WTC11 (cell line): ENCODE data around the gene EMC6. TPM values are rescaled to one million over a fixed set of nuclear protein-coding genes. Genes with fewer than 3 reads are reported as not detected.

Source experiments
- ATAC-seq: fragments of 200-7000 bp; cut with Tn5 transposase; 2 replicates; pipeline ENCODE4 v1.10.0; 2021; ENCODE audit warnings: mild to moderate bottlenecking, moderate library complexity
- CTCF ChIA-PET: fragments of 300-600 bp; sonication (Branson Sonifier 250); formaldehyde crosslinking; loops from one replicate; lab custom pipeline; 2021; ENCODE audit warnings: antibody characterized with exemption; lab: Charles Lee
- POLR2A ChIA-PET: fragments of 350-600 bp; sonication (Branson Sonifier 250); formaldehyde crosslinking; loops from one replicate; lab custom pipeline; 2021; ENCODE audit warnings: antibody characterized with exemption; lab: Charles Lee
- DNase-seq: peaks from one replicate; pipeline ENCODE4 v3.0.0; 2021; ENCODE audit warnings: low spot score
- H3K27ac Mint-ChIP-seq: 2 replicates; pipeline ENCODE4 v1.8.0; 2021; ENCODE audit warnings: mixed read lengths
- H3K27me3 Mint-ChIP-seq: 2 replicates; pipeline ENCODE4 v1.8.0; 2021; ENCODE audit warnings: low read depth, mild to moderate bottlenecking, moderate library complexity, mixed read lengths
- H3K36me3 Mint-ChIP-seq: 2 replicates; pipeline ENCODE4 v1.8.0; 2021; ENCODE audit warnings: mixed read lengths
- H3K4me1 Mint-ChIP-seq: 2 replicates; pipeline ENCODE4 v1.8.0; 2022; ENCODE audit warnings: mixed read lengths
- H3K4me3 Mint-ChIP-seq: 2 replicates; pipeline ENCODE4 v1.8.0; 2021; ENCODE audit warnings: mild to moderate bottlenecking, moderate library complexity, mixed read lengths
- H3K9me3 Mint-ChIP-seq: 2 replicates; pipeline ENCODE4 v1.8.0; 2021; ENCODE audit warnings: mixed read lengths
- ATF3 ChIP-seq: sonication (generic); formaldehyde crosslinking; conservative IDR thresholded peaks from 2 replicates; pipeline ENCODE4 v1.8.1; 2022; ENCODE audit warnings: mild to moderate bottlenecking, missing genetic modification reagents
- ATF6 ChIP-seq: sonication (generic); formaldehyde crosslinking; IDR thresholded peaks from 2 replicates; pipeline ENCODE4 v1.8.1; 2023; ENCODE audit warnings: mild to moderate bottlenecking, missing genetic modification reagents
- CBFB ChIP-seq: sonication (generic); formaldehyde crosslinking; IDR thresholded peaks from 2 replicates; pipeline ENCODE4 v1.8.1; 2022; ENCODE audit warnings: mild to moderate bottlenecking, low read depth, missing genetic modification reagents
- CREM ChIP-seq: sonication (generic); formaldehyde crosslinking; IDR thresholded peaks from 2 replicates; pipeline ENCODE4 v1.8.1; 2022; ENCODE audit warnings: mild to moderate bottlenecking, missing genetic modification reagents, moderate library complexity
- FOXJ3 ChIP-seq: sonication (generic); formaldehyde crosslinking; IDR thresholded peaks from 2 replicates; pipeline ENCODE4 v1.9.0; 2021; ENCODE audit warnings: missing genetic modification reagents, mild to moderate bottlenecking, borderline replicate concordance
- KAT7 ChIP-seq: sonication (generic); formaldehyde crosslinking; IDR thresholded peaks from 2 replicates; pipeline ENCODE4 v1.8.1; 2023; ENCODE audit warnings: missing genetic modification reagents, mild to moderate bottlenecking, borderline replicate concordance
- TCF7 ChIP-seq: sonication (generic); formaldehyde crosslinking; IDR thresholded peaks from 2 replicates; pipeline ENCODE4 v1.8.0; 2022; ENCODE audit warnings: mild to moderate bottlenecking, low read depth, missing genetic modification reagents, moderate library complexity
- ZBTB43 ChIP-seq: sonication (generic); formaldehyde crosslinking; IDR thresholded peaks from 2 replicates; pipeline ENCODE4 v1.8.1; 2023; ENCODE audit warnings: mild to moderate bottlenecking, missing genetic modification reagents
- total RNA-seq: library from RNA; stranded (reverse); gene quantifications from 3 replicates; pipeline ENCODE4 v1.2.3, GENCODE V29; 2021
- TF ChIP-seq, protein P1 (sequence below): sonication (generic); formaldehyde crosslinking; IDR thresholded peaks from 2 replicates; pipeline ENCODE4 v1.8.1; 2023; ENCODE audit warnings: mild to moderate bottlenecking, missing genetic modification reagents, moderate library complexity
- TF ChIP-seq, protein P2 (sequence below): sonication (generic); formaldehyde crosslinking; IDR thresholded peaks from 2 replicates; pipeline ENCODE4 v1.8.1; 2022; ENCODE audit warnings: low read depth, missing genetic modification reagents, borderline replicate concordance

The EMC6 gene
- total RNA-seq, 1 experiment from 2014 or later, result 86.0 TPM

DNA sequence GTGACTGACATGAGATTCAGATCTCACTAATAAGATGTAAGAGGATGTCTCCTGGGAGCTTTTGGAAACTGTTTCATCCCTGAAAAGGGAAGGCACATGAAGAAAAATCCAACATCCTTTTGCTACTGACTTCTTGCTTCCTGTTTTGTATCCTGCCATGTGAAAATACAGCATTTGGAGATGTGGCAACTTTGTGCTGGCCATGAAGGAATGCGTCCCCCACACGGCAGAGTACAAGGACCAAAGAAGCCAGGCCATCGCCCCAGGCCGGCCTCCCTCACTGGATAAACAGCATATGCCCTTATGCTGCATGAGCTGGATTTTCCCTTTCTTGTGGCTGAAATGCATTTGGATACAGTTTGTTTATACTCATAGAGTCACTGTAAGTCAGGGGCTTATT lies 49.6 kb downstream of the EMC6 start (continued):
- TF ChIP-seq ATF6 (no peak), ATF3 (CRISPR knock-in tag) (no peak)

GRCh38 chr17:3719265-3719664 lies 50.7 kb downstream of the EMC6 start:
- Mint-ChIP-seq H3K9me3 (no peaks in the 10 kb centered on the region), H3K27ac (no peak overlapping the region), H3K4me3 (no peak overlapping the region), H3K36me3 (peaks cover 29% of the 10 kb centered on the region), H3K27me3 (no peaks in the 10 kb centered on the region), H3K4me1 (peaks cover 9% of the 10 kb centered on the region)
- DNase-seq (no peak), ATAC-seq (no peak)
- POLR2A ChIA-PET, result no interaction called here
- CTCF ChIA-PET, result no interaction called here
- TF ChIP-seq ZBTB43 (CRISPR knock-in tag), result no peak
- TF ChIP-seq KAT7, result no peak
- no peak for TF ChIP-seq CBFB (CRISPR knock-in tag)
- TF ChIP-seq, protein P1, sequence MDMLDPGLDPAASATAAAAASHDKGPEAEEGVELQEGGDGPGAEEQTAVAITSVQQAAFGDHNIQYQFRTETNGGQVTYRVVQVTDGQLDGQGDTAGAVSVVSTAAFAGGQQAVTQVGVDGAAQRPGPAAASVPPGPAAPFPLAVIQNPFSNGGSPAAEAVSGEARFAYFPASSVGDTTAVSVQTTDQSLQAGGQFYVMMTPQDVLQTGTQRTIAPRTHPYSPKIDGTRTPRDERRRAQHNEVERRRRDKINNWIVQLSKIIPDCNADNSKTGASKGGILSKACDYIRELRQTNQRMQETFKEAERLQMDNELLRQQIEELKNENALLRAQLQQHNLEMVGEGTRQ (CRISPR knock-in tag), result no peak
- no peak for TF ChIP-seq TCF7 (CRISPR knock-in tag)
- TF ChIP-seq, protein P2, sequence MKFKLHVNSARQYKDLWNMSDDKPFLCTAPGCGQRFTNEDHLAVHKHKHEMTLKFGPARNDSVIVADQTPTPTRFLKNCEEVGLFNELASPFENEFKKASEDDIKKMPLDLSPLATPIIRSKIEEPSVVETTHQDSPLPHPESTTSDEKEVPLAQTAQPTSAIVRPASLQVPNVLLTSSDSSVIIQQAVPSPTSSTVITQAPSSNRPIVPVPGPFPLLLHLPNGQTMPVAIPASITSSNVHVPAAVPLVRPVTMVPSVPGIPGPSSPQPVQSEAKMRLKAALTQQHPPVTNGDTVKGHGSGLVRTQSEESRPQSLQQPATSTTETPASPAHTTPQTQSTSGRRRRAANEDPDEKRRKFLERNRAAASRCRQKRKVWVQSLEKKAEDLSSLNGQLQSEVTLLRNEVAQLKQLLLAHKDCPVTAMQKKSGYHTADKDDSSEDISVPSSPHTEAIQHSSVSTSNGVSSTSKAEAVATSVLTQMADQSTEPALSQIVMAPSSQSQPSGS (CRISPR knock-in tag), result no peak
- TF ChIP-seq CREM (CRISPR knock-in tag), result no peak
- TF ChIP-seq FOXJ3 (CRISPR knock-in tag), result no peak

Other genes starting within 250 kb of the EMC6 start
- not detected in 3 replicates for gene OR1E2, start 235.0 kb upstream of the EMC6 start, total RNA-seq
- not detected in 3 replicates for gene SPATA22, start 197.0 kb upstream of the EMC6 start, total RNA-seq
- 0.04 TPM in 1 of 3 replicates, not detected in the others for gene ASPA, start 192.8 kb upstream of the EMC6 start, total RNA-seq
- 0.35 to 0.82 TPM (median 0.53 TPM) in 3 replicates for gene TRPV3, start 111.0 kb upstream of the EMC6 start, total RNA-seq
- 4.4 to 6.1 TPM (median 4.7 TPM) in 3 replicates for gene TRPV1, start 59.4 kb upstream of the EMC6 start, total RNA-seq
- 29.0 to 29.3 TPM (median 29.2 TPM) in 3 replicates for gene SHPK, start 32.6 kb upstream of the EMC6 start, total RNA-seq
- gene CTNS, start 32.1 kb upstream of the EMC6 start, total RNA-seq, result 10.7 to 11.9 TPM (median 11.8 TPM) in 3 replicates
- gene TAX1BP3, start 234 bp upstream of the EMC6 start, total RNA-seq, result 71.9 to 76.9 TPM (median 76.2 TPM) in 3 replicates
- 6.4 to 9.5 TPM (median 8.8 TPM) in 3 replicates for gene P2RX5, start 27.3 kb downstream of the EMC6 start, total RNA-seq
- 30.0 to 30.8 TPM (median 30.4 TPM) in 3 replicates for gene HASPIN, start 55.1 kb downstream of the EMC6 start, total RNA-seq
- 18.6 to 21.3 TPM (median 19.5 TPM) in 3 replicates for gene ITGAE, start 132.4 kb downstream of the EMC6 start, total RNA-seq
- 48.7 to 51.3 TPM (median 49.6 TPM) in 3 replicates for gene NCBP3, start 177.4 kb downstream of the EMC6 start, total RNA-seq
- 8.0 to 9.6 TPM (median 8.7 TPM) in 3 replicates for gene CAMKK1, start 224.2 kb downstream of the EMC6 start, total RNA-seq
- 0.07 TPM in 1 of 3 replicates, not detected in the others for gene P2RX1, start 247.7 kb downstream of the EMC6 start, total RNA-seq